GM21786 (cell line): ENCODE measurements around the gene BBOX1.
"Not testable (repeated sequence)": the region's sequence is repeated elsewhere in the genome, so short reads cannot be mapped to it uniquely, and the experiment has no call there.

Experiments used
- ATAC-seq: cut with Tn5 transposase; IDR thresholded peaks from one replicate; pipeline ENCODE4 v1.9.1; 2021; ENCODE audit not compliant: unreplicated experiment

Gene BBOX1

DNA sequence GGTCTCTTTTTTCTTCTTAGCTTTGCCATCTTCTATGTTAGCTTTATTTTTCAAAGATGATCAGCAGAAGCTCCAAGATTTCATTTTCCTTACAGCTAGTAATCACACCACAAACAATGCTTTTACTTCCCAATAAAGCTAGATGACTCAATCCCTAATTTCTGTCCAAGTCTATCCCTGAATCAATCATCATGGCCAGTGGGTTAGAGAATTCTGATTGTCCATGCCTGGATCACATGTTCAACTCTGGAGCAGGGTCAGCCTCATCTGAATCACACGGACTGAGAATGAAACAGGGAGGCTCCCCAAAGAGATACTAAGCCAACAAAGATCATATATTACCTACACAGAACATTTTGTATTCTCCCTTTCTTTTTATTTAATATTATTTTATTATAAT, 79.6 kb downstream of the BBOX1 start:
- no peak for ATAC-seq

DNA sequence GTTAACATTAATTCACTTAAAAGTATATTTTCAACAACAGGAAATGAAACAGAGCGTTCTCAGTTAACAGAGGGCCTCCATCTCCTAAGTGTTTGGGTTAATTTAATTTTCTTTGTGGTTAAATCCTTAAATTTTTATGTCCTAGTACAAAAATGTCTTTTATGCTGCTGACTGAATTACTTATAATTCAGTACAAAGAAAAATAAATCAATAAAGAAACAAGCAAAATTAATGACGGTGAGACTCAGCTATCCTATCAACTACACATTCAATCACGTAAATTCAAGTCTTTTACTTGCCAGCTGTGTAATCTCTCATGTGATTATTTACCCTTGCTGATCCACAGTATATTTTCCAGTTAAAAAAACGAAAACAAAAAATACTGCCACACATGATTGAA, 81.4 kb downstream of the BBOX1 start:
- no peak for ATAC-seq

DNA sequence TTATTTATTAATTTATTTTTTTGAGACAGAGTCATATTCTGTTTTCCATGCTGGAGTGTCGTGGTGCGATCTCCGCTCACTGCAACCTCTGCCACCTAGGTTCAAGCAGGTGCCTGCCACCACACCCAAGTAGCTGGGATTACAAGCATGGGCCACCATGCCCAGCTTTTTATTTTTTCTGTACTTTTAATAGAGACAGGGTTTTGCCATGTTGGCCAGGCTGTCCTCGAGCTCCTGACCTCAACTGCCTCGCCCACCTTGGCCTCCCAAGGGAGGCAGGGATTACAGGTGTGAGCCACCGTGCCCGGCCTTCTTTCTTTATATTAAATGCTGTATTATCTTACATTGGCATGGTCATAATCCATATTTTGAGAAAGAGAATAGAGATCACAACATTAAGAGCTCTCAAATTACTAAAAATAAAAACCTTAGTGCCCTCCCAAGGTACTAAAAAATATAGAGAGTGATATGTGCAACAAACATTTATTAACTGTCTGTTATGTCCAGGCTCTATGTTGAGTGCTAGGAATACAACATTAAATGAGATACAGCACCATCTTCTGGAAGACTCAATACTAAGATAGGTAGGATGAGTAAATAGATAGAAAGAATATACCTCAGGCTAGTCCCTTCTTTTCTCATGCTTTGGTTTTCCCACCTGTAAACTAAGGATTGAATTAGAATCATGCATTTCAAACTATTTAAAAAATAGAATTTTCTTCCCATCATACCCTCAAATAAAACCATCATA, 84.1 kb downstream of the BBOX1 start:
- no peak for ATAC-seq

DNA sequence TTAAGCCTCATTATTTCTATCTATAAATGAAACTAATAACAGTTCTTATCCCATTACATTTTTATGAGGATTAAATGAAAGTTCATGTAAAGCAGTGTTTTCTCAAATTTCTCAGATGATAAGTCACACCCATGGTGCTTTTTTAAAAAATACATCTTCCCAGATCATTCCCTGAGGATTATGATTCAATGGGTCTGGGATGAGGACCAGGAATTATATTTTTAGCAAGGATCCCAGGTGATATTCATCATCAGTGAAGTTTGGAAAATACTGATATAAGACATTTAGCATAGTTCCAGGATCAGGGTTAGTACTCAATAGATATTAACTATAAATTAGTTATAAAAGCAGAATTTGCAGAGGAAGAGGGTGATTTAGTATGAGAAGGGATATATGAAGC, 89.1 kb downstream of the BBOX1 start:
- ATAC-seq = no peak

DNA sequence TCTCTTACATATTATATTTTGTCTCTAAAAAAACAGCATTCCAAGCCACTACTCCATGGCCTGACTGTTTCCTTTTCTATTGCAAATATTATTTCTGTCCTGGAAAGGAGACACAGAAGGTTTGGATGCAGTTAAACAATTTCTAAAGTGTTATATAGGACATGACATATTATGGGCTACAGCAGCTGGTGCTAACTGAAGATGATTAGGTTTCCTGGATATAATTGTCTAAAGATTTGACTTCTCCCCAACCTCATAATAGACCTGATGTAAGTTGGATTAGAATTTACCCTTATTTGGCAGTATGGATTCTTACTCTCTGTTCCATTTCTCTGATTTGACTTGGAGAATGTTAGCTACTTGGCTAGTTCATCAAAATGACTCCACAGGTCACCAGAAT, 90.2 kb downstream of the BBOX1 start:
- ATAC-seq = no peak

DNA sequence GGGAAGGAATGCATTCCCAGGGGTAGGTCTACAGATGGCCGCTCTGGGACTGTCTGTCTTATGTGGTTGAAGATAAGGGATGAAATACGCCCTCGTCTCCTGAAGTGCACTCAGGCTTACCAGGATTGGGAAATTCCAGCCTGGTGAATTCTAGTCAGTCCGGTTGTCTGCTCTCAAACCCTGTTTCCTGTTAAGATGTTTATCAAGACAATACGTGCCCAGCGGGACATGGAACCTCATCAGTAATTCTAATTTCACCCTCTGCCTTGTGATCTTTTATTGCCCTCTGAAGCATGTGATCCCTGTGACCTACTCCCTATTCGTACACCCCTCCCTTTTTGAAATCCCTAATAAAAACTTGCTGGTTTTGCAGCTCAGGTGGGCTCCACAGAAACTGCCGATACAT, 95.3 kb downstream of the BBOX1 start:
- ATAC-seq = not testable (repeated sequence)

DNA sequence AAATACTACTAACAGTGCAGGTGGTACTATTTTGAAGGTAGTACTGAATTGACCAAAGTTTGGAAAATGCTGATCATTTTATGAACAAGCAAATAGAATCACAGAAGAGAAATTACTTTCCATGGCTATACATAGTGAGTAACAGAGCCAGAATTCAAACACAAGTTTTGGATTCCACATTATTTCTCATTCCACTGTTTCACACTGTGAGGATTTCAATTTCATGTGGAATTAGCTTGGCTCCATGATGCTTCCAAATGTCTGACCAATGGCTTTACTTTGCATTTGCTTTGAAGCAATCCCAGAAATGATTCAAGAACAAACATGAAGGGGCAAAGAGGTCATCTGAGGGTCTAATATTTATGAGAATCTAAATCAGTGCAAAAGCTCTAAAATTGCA, 98.1 kb downstream of the BBOX1 start:
- no peak for ATAC-seq

DNA sequence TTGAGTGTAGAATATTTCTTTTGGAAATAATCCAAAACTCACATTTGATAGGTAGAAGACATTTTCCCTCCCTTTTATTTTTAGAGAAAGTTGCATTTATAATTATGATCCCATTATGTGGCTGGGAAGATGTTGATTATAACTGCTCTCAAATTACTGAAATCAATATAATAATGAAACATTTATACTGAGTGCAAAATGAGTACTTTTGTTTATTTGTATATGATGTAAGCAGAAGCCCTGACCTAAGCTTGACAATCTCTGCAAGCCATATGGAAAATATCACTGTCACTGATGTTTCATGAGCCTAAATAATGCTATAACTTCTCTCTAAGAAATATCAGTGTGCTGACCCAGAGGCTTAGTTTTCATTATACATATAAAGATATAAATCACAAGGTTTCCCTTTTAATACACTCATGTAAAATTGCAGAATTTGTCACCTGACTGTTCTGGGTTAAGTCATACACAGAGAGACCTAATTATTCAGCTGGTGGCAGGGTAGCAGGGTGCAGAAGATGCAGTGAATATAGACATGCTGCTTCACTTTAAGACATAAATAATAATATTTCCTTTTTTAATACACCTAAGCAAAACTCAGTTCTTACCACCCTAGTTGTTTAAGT, 99.2 kb downstream of the BBOX1 start:
- no peak for ATAC-seq

DNA sequence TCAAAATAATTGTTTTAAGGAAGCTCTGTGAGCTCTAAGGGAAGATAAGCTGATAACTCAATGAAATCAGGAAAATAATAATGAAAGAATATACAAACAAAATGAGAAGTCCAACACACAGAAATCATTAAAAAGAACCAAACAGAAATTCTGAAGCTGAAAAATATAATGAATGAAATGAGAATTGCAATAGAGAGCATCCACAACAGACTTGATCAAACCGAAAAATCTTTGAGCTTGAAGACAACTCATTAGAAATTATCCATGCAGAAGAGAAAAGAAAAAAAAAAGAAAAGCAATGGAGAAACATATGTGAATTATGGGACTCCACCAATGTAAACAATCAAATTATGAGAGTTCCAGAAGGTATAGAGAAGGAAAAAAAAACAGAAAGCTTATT, 101.0 kb downstream of the BBOX1 start:
- ATAC-seq = no peak

DNA sequence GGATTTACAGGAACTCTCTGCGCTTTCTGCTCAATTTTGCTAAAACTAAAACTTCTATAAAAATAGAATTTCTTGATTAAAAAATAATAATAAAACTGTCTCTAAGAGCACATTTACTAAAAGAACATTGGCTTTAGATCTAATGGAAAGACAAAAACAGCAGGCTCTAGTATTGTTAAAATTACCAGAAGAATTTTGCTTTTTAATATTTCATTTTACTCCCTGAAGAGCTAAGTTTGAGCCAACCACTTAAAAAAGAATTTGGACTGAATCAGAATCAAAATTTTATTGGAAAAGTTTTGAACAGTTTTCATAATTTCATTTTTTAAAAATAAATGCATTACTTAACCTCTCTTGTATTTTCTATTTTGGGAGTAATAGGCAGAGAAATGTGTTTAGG, 107.3 kb downstream of the BBOX1 start:
- no peak for ATAC-seq

DNA sequence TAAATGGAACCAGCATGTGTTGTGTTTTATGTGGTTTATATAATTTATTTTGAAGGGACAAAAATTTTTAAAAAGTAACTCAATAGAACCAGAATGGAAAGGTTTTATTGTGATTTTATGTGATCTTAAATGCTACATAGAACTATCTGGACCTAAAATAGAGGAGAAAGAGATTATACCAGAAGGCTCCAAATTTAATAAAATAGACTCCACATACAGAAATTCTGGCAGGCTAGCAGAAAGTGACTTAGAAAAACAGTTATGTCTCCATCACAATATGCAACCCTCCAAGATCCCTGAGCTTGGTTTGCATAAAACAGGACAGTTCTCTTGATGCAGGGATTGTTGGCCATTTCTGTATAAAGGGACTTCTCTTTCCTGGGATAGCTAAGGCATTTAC, 107.9 kb downstream of the BBOX1 start:
- ATAC-seq = no peak

DNA sequence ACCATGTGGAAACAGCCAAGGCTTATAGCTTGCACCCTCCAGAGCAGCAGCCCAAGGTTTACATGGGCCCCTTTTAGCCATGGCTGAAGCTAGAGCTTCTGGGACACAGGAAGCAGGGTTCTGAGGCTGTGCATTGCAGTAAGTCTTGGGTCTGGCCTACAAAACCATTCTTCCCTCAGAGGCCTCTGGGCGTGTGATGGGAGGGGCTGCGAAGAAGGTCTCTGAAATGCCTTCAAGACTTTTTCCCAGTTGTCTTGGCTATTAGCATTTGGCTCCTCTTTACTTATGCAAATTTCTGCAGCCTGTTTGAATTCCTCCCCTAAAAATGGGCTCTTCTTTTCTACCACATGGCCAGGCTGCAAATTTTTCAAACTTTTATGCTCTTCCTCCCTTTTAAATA, 109.5 kb downstream of the BBOX1 start:
- ATAC-seq = no peak

DNA sequence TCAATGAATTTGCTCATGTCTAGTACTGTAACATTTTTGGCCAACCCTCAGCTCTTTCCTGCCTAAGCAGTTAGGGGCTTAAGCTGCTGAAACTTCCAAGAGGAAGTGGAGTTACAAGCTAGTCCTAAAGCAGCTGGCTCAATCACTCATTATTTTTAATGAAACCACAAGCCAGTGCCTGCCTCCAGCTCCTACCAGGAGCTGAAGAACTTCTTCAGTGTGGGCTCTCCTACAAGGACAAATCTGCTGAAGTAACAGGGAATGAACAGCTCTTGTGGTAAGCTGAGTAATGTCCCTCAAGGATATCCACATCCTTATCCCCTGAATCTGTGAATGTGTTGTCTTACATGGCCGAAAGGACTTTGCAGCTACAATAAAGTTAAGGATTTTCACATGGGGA, 112.5 kb downstream of the BBOX1 start:
- no peak for ATAC-seq

DNA sequence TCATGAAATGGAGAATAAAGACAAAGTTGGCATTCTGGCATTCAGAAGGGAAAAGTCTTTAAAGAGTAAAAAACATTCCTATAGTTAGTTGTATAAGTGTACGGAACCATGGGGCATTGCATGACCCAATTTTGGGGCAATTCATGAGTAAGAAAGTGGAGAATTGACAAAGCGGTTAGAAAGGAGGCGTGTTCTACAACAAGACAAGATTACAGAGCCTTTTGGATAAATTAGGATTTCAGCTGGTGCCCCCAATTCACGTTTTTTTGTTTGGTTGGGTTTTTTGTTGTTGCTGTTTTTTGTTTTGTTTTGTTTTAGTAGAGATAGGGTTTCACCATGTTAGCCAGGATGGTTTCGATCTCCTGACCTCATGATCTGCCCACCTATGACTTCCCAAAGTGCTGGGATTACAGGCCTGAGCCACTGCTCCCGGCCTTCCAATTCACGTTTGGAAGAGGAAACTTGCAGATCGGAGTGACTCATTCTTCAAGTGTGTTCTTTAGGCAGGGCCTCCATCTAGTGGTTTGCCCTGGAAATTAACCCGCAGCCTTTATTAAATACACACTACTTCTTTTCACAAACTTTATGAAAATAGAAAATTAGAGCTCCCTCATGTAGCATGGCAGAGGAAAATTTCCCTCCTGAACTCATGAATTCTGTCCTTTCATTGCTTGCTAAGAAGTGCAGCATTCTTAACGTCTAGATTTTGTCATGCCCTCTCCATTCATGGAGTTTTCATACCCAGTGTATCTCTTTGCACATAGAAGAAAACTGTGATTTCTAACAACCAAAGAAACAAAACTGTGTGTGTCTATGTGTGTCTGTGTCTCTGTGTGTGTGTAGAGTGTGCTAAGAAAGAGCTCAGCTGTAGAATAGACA, 118.1 kb downstream of the BBOX1 start:
- ATAC-seq = peak; percentile 73

DNA sequence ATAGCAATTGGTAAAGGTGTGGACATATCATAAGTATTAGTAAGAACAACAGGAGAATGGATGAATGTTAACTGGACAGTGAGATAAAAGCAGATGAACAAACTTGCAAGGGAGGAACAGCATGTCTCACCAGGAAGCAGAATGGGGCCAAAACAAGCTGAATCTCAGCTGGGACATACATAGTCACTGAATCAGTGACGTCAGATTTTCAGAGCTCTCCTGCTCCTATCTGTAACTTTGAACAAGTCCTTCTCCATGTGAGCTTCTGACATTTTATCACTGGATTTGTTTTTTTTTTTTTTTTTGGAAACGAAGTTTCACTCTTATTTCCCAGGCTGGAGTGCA, 118.7 kb downstream of the BBOX1 start:
- ATAC-seq = no peak

DNA sequence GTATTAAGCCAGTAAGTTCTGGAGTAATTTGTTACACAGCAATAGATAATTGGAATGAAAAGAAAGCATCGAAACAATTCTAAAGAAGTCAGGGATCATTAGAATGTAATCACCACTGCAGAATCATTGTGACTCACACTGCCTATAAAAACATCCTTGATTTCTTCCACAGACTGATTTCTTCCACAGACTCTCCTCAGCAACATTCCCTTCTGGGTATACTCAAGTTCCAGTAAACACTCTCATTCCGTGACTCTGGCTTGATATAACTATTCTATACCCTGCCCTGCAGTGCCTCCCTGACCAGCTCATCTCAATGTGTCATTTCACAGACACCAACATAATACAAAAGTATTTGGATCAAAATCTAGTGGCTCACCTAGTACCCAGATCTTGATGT, 120.5 kb downstream of the BBOX1 start:
- no peak for ATAC-seq

DNA sequence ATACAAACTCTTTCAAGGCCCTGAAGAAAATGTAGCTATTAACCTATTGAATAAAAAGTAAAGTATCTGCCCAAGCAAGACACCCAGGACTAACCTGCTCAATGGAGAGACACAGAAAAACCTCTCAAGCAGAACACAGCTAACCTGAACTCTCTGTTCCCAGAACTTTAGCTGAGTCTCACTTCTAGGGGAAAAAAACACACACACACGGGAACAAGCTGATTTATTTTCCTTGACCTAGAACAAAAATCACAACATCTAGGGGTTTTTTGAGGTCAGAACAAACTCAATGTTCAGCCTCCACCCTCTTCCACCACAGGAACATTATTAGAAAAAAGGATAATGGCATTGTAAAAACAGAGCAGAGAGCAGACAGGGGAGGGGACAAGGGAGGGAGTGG, 121.6 kb downstream of the BBOX1 start:
- no peak for ATAC-seq

DNA sequence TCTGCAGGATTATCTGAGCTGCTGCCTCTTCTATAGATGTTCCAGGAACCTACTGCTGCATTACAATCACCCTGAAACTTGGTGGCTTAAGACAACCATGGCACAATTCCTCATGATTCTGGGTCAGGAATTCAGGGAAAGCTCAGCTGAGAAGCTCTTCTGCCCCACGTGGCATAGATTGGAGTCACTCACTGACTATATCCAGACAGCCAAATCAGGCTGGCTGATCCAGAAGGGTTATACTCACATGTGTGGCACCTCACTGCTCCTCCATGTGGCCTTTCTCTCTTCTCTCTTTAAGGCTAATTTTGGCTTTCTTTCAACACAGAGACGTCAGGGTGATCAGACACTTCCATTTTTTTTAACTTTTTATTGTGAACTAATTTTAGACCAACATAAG, 125.5 kb downstream of the BBOX1 start:
- no peak for ATAC-seq

DNA sequence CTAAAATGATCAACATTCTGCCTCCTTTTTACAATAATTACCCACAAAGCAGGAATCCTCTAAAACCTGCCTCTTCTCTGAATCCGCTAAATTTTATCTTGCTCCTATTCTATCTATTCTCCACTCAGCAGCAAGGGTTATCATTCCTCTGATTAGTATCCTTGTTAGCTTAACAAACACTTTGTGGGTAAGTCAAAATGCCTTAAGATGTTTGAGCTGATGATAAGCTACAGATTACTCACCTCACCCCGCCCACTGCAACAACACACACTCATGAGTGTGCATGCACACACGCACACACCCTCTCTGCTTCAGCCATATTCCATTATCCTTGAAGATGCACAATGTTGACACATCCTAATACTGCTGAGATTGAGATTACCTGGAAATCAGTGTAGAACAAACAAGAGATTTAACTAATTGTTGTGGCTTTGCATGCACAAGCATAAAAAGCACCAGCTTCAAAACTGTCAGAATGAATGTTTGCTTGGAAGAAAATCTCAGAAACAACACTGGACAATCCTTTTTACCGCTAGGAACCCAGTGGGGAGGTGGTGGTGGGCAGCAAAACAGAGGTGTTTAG, 130.9 kb downstream of the BBOX1 start:
- ATAC-seq = no peak

DNA sequence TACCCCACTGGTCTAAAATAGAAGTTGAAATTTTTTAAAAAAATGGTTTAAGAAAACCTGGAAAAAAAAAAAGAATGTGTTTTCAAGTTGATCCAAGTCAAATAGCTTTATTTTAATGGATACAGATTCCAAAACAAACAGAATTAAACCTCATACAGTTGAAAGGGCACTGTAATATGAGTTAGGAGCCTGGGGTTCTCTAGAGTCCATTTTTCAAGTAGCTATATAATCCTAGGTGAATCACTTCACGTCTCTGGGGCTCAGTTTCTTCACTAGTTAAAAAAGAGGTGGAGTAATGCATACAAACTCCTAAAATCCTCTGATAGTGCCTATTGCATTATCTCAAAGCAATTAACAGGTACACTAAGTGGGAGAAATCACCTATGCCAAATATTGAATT, 132.9 kb downstream of the BBOX1 start:
- ATAC-seq = no peak

DNA sequence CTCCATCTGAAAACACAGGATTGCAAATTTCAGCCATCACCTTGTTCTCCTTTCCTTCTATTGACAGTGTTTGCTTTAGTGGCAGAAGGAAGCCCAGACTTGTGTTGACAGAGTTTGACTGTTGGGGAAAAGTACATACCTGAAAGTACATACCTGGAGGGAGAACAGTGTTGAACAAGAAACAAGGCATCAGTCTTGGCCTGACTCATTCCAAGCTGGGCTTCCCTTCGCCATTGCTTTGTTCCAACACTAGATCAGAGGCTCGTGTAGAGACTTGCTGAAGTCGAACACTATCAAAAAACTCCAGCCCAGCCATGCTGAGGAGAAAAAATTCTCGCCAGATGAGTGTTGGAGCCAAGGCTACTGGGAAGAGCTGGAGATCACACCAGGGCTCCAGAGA, 133.4 kb downstream of the BBOX1 start:
- ATAC-seq = no peak
